HCT116 (cell line): ENCODE results near the gene MYO7B. TPM values are rescaled to one million over a fixed set of nuclear protein-coding genes. Genes with fewer than 3 reads are reported as not detected.

ENCODE experiments used
- ATAC-seq: fragments of 200-7000 bp; cut with Tn5 transposase; 2 replicates; pipeline ENCODE4 v1.9.1; 2020; ENCODE audit warnings: mild to moderate bottlenecking, moderate library complexity
- BruUV-seq: library from RNA; stranded (reverse); fragments of 400-500 nt; replicated peaks from 2 replicates; lab custom pipeline; 2021; lab: Mats Ljungman, UMichigan
- CTCF ChIA-PET: fragments of 300-600 bp; sonication (Branson Sonifier 250); formaldehyde crosslinking; loops from one replicate; lab custom pipeline; 2021; ENCODE audit warnings: antibody characterized with exemption; lab: Charles Lee
- POLR2A ChIA-PET: fragments of 300-600, 350-600 bp; sonication (Branson Sonifier 250); formaldehyde crosslinking; loops from one replicate; lab custom pipeline; 2021; ENCODE audit warnings: antibody characterized with exemption; lab: Charles Lee
- RAD21 ChIA-PET, 2 experiments: fragments of 300-600 bp; sonication (Branson Sonifier 250); formaldehyde crosslinking; loops; one replicate each; lab custom pipeline; 2023; ENCODE audit warnings: low total read pairs in 2 of 2; ENCODE audit not compliant: uncharacterized antibody in 2 of 2, unreplicated experiment in 2 of 2, low non-redundant PET in 1 of 2; lab: Charles Lee
- DNase-seq: peaks from one replicate; pipeline ENCODE4 v3.0.0-alpha.2; 2010; ENCODE audit warnings: low read depth, low spot score
- H2AFZ ChIP-seq: fragments of 200-600 bp; shearing (Covaris generic), sonication (generic); 2 replicates; pipeline ENCODE4 v1.6.1; 2017; ENCODE audit warnings: low read depth, mixed run types, mixed read lengths, antibody characterized with exemption, low read length; ENCODE audit not compliant: poor library complexity, severe bottlenecking
- H3K27ac ChIP-seq: 2 replicates; pipeline ENCODE4 v1.5.1; 2012; ENCODE audit warnings: low read depth, low read length
- H3K27me3 ChIP-seq: fragments of 200-600 bp; sonication (generic); 2 replicates; pipeline ENCODE4 v1.6.1; 2016; ENCODE audit warnings: mixed run types, low read length, mixed read lengths; ENCODE audit not compliant: insufficient read depth
- H3K36me3 ChIP-seq, 2 experiments: fragments of 200-500 bp in 1 of 2; fragments of 200-600 bp in 1 of 2; sonication (Bioruptor generic) in 1 of 2; sonication (generic) in 1 of 2; 2 replicates each; pipeline versions ENCODE4 v1.5.1 to v1.6.1; 2014 to 2016; ENCODE audit warnings: low read length in 2 of 2, inconsistent platforms in 1 of 2, mixed read lengths in 1 of 2, mixed run types in 1 of 2; ENCODE audit not compliant: insufficient read depth in 2 of 2, control insufficient read depth in 1 of 2
- H3K4me1 ChIP-seq, 2 experiments: fragments of 200-600 bp in 1 of 2; sonication (generic) in 1 of 2; 2 replicates each; pipeline versions ENCODE4 v1.5.1 to v1.6.1; 2012 to 2017; ENCODE audit warnings: low read length in 2 of 2, inconsistent platforms in 1 of 2, mild to moderate bottlenecking in 1 of 2, mixed read lengths in 1 of 2, mixed run types in 1 of 2, moderate library complexity in 1 of 2; ENCODE audit not compliant: insufficient read depth in 2 of 2, control insufficient read depth in 1 of 2
- H3K4me2 ChIP-seq: fragments of 200-600 bp; sonication (generic); 2 replicates; pipeline ENCODE4 v1.6.1; 2017; ENCODE audit warnings: mixed run types, low read length, mixed read lengths
- H3K4me3 ChIP-seq, 2 experiments: fragments of 200-600 bp in 1 of 2; sonication (generic) in 1 of 2; replicated peaks in 1 of 2; 2 replicates each; pipeline ENCODE4 v1.5.1; 2011 to 2016; ENCODE audit warnings: low read length in 2 of 2, control low read depth in 1 of 2, low read depth in 1 of 2, mild to moderate bottlenecking in 1 of 2, mixed read lengths in 1 of 2, mixed run types in 1 of 2
- H3K79me2 ChIP-seq: fragments of 200-600 bp; sonication (generic); 2 replicates; pipeline ENCODE4 v1.6.1; 2017; ENCODE audit warnings: mild to moderate bottlenecking, mixed run types, low read length, moderate library complexity, mixed read lengths; ENCODE audit not compliant: insufficient read depth
- H3K9ac ChIP-seq: fragments of 200-600 bp; sonication (generic); 2 replicates; pipeline ENCODE4 v1.6.1; 2016; ENCODE audit warnings: low read length, mixed read lengths
- H3K9me2 ChIP-seq: fragments of 200-600 bp; sonication (generic), shearing (Covaris generic); 2 replicates; pipeline ENCODE4 v1.6.1; 2017; ENCODE audit warnings: mixed run types, mild to moderate bottlenecking, moderate library complexity; ENCODE audit not compliant: insufficient read depth
- H3K9me3 ChIP-seq, 2 experiments: fragments of 200-500 bp in 1 of 2; fragments of 200-600 bp in 1 of 2; sonication (Bioruptor generic) in 1 of 2; sonication (generic) in 1 of 2; 2 replicates each; pipeline ENCODE4 v1.6.1; 2014 to 2017; ENCODE audit warnings: low read length in 2 of 2, mixed read lengths in 2 of 2, inconsistent platforms in 1 of 2, low read depth in 1 of 2, mild to moderate bottlenecking in 1 of 2, mixed run types in 1 of 2, moderate library complexity in 1 of 2; ENCODE audit not compliant: control insufficient read depth in 1 of 2, insufficient read depth in 1 of 2
- H4K20me1 ChIP-seq: fragments of 200-600 bp; sonication (generic), shearing (Covaris generic); 2 replicates; pipeline ENCODE4 v1.6.1; 2017; ENCODE audit warnings: mixed run types, mild to moderate bottlenecking, moderate library complexity; ENCODE audit not compliant: insufficient read depth
- CBX3 ChIP-seq: IDR thresholded peaks from 2 replicates; pipeline ENCODE4 v1.6.1; 2012; ENCODE audit warnings: low read depth
- CEBPB ChIP-seq: IDR thresholded peaks from 2 replicates; pipeline ENCODE4 v1.6.1; 2012; ENCODE audit warnings: low read depth
- CTCF ChIP-seq, 3 experiments: fragments of 200-600 bp in 1 of 3; sonication (generic) in 1 of 3; IDR thresholded peaks in 2 of 3; conservative IDR thresholded peaks in 1 of 3; 2 replicates each; pipeline ENCODE4 v1.5.1; 2012 to 2017; ENCODE audit warnings: low read depth in 2 of 3, low read length in 2 of 3, antibody characterized with exemption in 1 of 3, borderline replicate concordance in 1 of 3, control low read depth in 1 of 3, mild to moderate bottlenecking in 1 of 3, mixed read lengths in 1 of 3, mixed run types in 1 of 3, moderate library complexity in 1 of 3; ENCODE audit not compliant: insufficient read depth in 1 of 3
- EGR1 ChIP-seq: IDR thresholded peaks from 2 replicates; pipeline ENCODE4 v1.6.1; 2012; ENCODE audit warnings: low read depth
- ELF1 ChIP-seq: IDR thresholded peaks from 2 replicates; pipeline ENCODE4 v1.6.1; 2012; ENCODE audit warnings: low read depth, borderline replicate concordance
- EZH2 ChIP-seq: fragments of 200-600 bp; sonication (generic); IDR thresholded peaks from 2 replicates; pipeline ENCODE4 v1.6.1; 2017; ENCODE audit warnings: antibody characterized with exemption, mixed run types
- EZH2phosphoT487 ChIP-seq: fragments of 200-600 bp; IDR thresholded peaks from 2 replicates; pipeline ENCODE4 v1.6.1; 2018; ENCODE audit warnings: antibody characterized with exemption, borderline replicate concordance
- FOSL1 ChIP-seq: IDR thresholded peaks from 2 replicates; pipeline ENCODE4 v1.6.1; 2012; ENCODE audit warnings: low read depth
- POLR2A ChIP-seq: IDR thresholded peaks from 2 replicates; pipeline ENCODE4 v1.7.0; 2011; ENCODE audit warnings: borderline replicate concordance; ENCODE audit not compliant: insufficient read depth, insufficient read length; ENCODE audit errors: extremely low read depth
- POLR2AphosphoS5 ChIP-seq: IDR thresholded peaks from 2 replicates; pipeline ENCODE4 v1.6.1; 2011; ENCODE audit warnings: mild to moderate bottlenecking, low read depth, low read length, moderate library complexity
- REST ChIP-seq: IDR thresholded peaks from 2 replicates; pipeline ENCODE4 v1.6.1; 2012; ENCODE audit warnings: low read depth
- SIN3A ChIP-seq: IDR thresholded peaks from 2 replicates; pipeline ENCODE4 v1.6.1; 2012; ENCODE audit warnings: low read depth
- SP1 ChIP-seq: IDR thresholded peaks from 2 replicates; pipeline ENCODE4 v1.6.1; 2012; ENCODE audit warnings: low read depth
- SRF ChIP-seq: IDR thresholded peaks from 2 replicates; pipeline ENCODE4 v1.6.1; 2012; ENCODE audit warnings: low read depth
- TCF7L2 ChIP-seq: IDR thresholded peaks from 2 replicates; pipeline ENCODE4 v1.7.0; 2011; ENCODE audit warnings: borderline replicate concordance, inconsistent platforms; ENCODE audit not compliant: insufficient read depth, insufficient read length; ENCODE audit errors: extremely low read depth
- ZFX ChIP-seq: fragments of 450-650 bp; IDR thresholded peaks from 2 replicates; pipeline ENCODE4 v1.6.1; 2017
- intact Hi-C: fragments of 100-400 bp; cut with micrococcal nuclease; formaldehyde crosslinking; loops from 2 replicates; pipeline ENCODE4 v1.10.0; 2022
- total RNA-seq: library from RNA; stranded (reverse); gene quantifications from one replicate; pipeline ENCODE4 v1.2.1, GENCODE V29; 2021; ENCODE audit not compliant: unreplicated experiment
- TF ChIP-seq, protein P1 (sequence below): IDR thresholded peaks from 2 replicates; pipeline ENCODE4 v1.6.1; 2011; ENCODE audit warnings: mild to moderate bottlenecking, low read length, moderate library complexity; ENCODE audit not compliant: insufficient replicate concordance; ENCODE audit errors: extremely low read depth
- TF ChIP-seq, protein P2 (sequence below): IDR thresholded peaks from 2 replicates; pipeline ENCODE4 v1.6.1; 2012
- TF ChIP-seq, protein P3 (sequence below): IDR thresholded peaks from 2 replicates; pipeline ENCODE4 v1.6.1; 2012

The MYO7B gene
- total RNA-seq, 1 experiment from 2014 or later = 0.07 TPM

- CTCF ChIA-PET = no interaction called here
- no peak for ATAC-seq
Measured at GRCh38 chr2:127634626-127635379, 99.3 kb downstream of the MYO7B start.

More at GRCh38 chr2:127634626-127635379, 99.3 kb downstream of the MYO7B start:
- intact Hi-C loops = no loop called here
- Histone ChIP-seq H3K27ac (no peak overlapping the region), H4K20me1 (no peaks in the 10 kb centered on the region), H3K4me3 (no peak overlapping the region), H2AFZ (no peak overlapping the region), H3K4me1 (peaks cover 8 to 19% of the 10 kb centered on the region in 2 experiments), H3K27me3 (no peaks in the 10 kb centered on the region), H3K4me2 (no peak overlapping the region), H3K9me2 (no peaks in the 10 kb centered on the region), H3K36me3 (no peaks in the 10 kb centered on the region), H3K9me3 (no peaks in the 10 kb centered on the region), H3K9ac (no peak overlapping the region), H3K79me2 (no peaks in the 10 kb centered on the region)
- DNase-seq = no peak
- no TSS peak for BruUV-seq
- TF ChIP-seq, protein P1, sequence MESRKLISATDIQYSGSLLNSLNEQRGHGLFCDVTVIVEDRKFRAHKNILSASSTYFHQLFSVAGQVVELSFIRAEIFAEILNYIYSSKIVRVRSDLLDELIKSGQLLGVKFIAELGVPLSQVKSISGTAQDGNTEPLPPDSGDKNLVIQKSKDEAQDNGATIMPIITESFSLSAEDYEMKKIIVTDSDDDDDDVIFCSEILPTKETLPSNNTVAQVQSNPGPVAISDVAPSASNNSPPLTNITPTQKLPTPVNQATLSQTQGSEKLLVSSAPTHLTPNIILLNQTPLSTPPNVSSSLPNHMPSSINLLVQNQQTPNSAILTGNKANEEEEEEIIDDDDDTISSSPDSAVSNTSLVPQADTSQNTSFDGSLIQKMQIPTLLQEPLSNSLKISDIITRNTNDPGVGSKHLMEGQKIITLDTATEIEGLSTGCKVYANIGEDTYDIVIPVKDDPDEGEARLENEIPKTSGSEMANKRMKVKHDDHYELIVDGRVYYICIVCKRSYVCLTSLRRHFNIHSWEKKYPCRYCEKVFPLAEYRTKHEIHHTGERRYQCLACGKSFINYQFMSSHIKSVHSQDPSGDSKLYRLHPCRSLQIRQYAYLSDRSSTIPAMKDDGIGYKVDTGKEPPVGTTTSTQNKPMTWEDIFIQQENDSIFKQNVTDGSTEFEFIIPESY = no peak
- TF ChIP-seq SP1 (no peak), EZH2 (no peak), EZH2phosphoT487 (no peak), ZFX (no peak), REST (no peak), POLR2A (no peak), EGR1 (no peak), CBX3 (no peak), SRF (no peak), SIN3A (no peak), CTCF (IDR thresholded peaks at IDR 0.05 in 2 of 3, conservative IDR thresholded peaks at IDR 0.05 in 1 of 3; ENCODE audit: borderline replicate concordance in 1 of 3, insufficient read depth in 1 of 3, low read depth in 2 of 3, low read length in 2 of 3) (no peak), ELF1 (no peak), FOSL1 (no peak), TCF7L2 (no peak), CEBPB (no peak), POLR2AphosphoS5 (no peak)
- TF ChIP-seq, protein P2, sequence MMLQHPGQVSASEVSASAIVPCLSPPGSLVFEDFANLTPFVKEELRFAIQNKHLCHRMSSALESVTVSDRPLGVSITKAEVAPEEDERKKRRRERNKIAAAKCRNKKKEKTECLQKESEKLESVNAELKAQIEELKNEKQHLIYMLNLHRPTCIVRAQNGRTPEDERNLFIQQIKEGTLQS = no peak
- TF ChIP-seq, protein P3, sequence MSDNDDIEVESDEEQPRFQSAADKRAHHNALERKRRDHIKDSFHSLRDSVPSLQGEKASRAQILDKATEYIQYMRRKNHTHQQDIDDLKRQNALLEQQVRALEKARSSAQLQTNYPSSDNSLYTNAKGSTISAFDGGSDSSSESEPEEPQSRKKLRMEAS = no peak
- RAD21 ChIA-PET = no interaction called here
- POLR2A ChIA-PET = no interaction called here
